ENCODE measurements around the gene GNAI2.
A peak's percentile ranks its signal among the peaks of the same experiment; 100 is the strongest.

GNAI2 gene

GRCh38 chr3:50194128-50194902 lies 41.7 kb upstream of the GNAI2 start:
- Histone ChIP-seq H3K36me3 (ENCODE audit: control insufficient read depth in 5 of 5, insufficient read depth in 5 of 5, low read length in 5 of 5) (no peaks in the 10 kb centered on the region), H3K27ac (ENCODE audit: low read depth, low read length) (no peak overlapping the region), H3K4me1 (ENCODE audit: control insufficient read depth in 5 of 5, insufficient read depth in 5 of 5, low read length in 5 of 5) (peaks cover 0 to 18% (median 7%) of the 10 kb centered on the region in 5 donors), H3K9me3 (ENCODE audit: control insufficient read depth in 5 of 5, low read length in 5 of 5) (no peaks in the 10 kb centered on the region), H3K27me3 (ENCODE audit: control insufficient read depth in 5 of 5, insufficient read depth in 4 of 5, low read length in 5 of 5) (peaks cover 9 to 42% (median 31%) of the 10 kb centered on the region in 5 donors), H3K9ac (ENCODE audit: low read length in 5 of 5) (no peak overlapping the region), H3K4me3 (ENCODE audit: low read depth in 1 of 5, low read length in 5 of 5) (peak overlapping the region in 4 of 5 donors; percentile 22 to 53 (median 38))

DNA sequence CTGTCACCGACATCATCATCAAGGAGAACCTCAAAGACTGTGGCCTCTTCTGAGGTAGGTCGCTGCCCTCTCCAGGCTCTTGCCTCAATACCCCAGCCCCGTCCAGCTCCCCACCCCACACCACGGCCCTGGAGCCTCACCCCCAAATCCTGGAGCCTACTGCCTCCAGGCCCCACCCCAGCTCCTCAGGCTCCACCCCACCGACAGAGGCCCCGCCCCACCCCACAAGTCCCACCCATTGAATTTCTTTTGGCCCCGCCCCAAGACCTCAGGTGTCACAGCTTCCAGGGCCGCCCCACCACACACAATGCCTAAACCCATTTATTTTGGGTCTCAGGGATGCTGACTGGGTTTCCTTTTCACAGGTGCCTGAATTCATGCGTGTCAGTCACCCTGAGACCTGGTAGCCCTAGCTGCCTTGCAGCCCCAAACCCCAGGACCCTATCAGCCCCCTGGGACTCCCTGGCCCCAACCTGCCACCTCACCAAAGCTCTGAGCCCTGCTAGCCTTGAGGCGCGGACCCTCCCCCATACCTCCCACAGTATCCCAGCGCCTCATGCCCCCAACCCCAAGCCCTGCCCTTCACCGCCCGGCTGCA lies 41.0 kb upstream of the GNAI2 start:
- Histone ChIP-seq H3K36me3 (ENCODE audit: control insufficient read depth in 5 of 5, insufficient read depth in 5 of 5, low read length in 5 of 5) (no peaks in the 10 kb centered on the region), H3K9ac (ENCODE audit: low read length in 5 of 5) (no peak overlapping the region), H3K9me3 (ENCODE audit: control insufficient read depth in 5 of 5, low read length in 5 of 5) (no peaks in the 10 kb centered on the region), H3K4me3 (ENCODE audit: low read depth in 1 of 5, low read length in 5 of 5) (peak overlapping the region in 3 of 5 donors; percentile 22 to 53 (median 50)), H3K27me3 (ENCODE audit: control insufficient read depth in 5 of 5, insufficient read depth in 4 of 5, low read length in 5 of 5) (peaks cover 9 to 42% (median 31%) of the 10 kb centered on the region in 5 donors), H3K4me1 (ENCODE audit: control insufficient read depth in 5 of 5, insufficient read depth in 5 of 5, low read length in 5 of 5) (peaks cover 0 to 18% (median 7%) of the 10 kb centered on the region in 5 donors), H3K27ac (ENCODE audit: low read depth, low read length) (no peak overlapping the region)

GRCh38 chr3:50195501-50196252 lies 40.3 kb upstream of the GNAI2 start:
- Histone ChIP-seq H3K4me1 (ENCODE audit: control insufficient read depth in 5 of 5, insufficient read depth in 5 of 5, low read length in 5 of 5) (peaks cover 0 to 18% (median 7%) of the 10 kb centered on the region in 5 donors), H3K4me3 (ENCODE audit: low read depth in 1 of 5, low read length in 5 of 5) (no peak overlapping the region), H3K9me3 (ENCODE audit: control insufficient read depth in 5 of 5, low read length in 5 of 5) (no peaks in the 10 kb centered on the region), H3K9ac (ENCODE audit: low read length in 5 of 5) (no peak overlapping the region), H3K36me3 (ENCODE audit: control insufficient read depth in 5 of 5, insufficient read depth in 5 of 5, low read length in 5 of 5) (no peaks in the 10 kb centered on the region), H3K27ac (ENCODE audit: low read depth, low read length) (no peak overlapping the region), H3K27me3 (ENCODE audit: control insufficient read depth in 5 of 5, insufficient read depth in 4 of 5, low read length in 5 of 5) (peaks cover 9 to 42% (median 31%) of the 10 kb centered on the region in 5 donors)

GRCh38 chr3:50196253-50196801 lies 39.7 kb upstream of the GNAI2 start:
- no peak overlapping the region for H3K4me3 ChIP-seq (ENCODE audit: low read depth in 1 of 5, low read length in 5 of 5)
- no peak overlapping the region for H3K27ac ChIP-seq (ENCODE audit: low read depth, low read length)
- no peaks in the 10 kb centered on the region for H3K36me3 ChIP-seq (ENCODE audit: control insufficient read depth in 5 of 5, insufficient read depth in 5 of 5, low read length in 5 of 5)
- H3K9ac ChIP-seq (ENCODE audit: low read length in 5 of 5), result no peak overlapping the region
- H3K27me3 ChIP-seq (ENCODE audit: control insufficient read depth in 5 of 5, insufficient read depth in 4 of 5, low read length in 5 of 5), result peaks cover 16 to 48% (median 32%) of the 10 kb centered on the region in 5 donors
- no peaks in the 10 kb centered on the region for H3K9me3 ChIP-seq (ENCODE audit: control insufficient read depth in 5 of 5, low read length in 5 of 5)
- peaks cover 0 to 18% (median 7%) of the 10 kb centered on the region in 5 donors for H3K4me1 ChIP-seq (ENCODE audit: control insufficient read depth in 5 of 5, insufficient read depth in 5 of 5, low read length in 5 of 5)

- no peaks in the 10 kb centered on the region for H3K9me3 ChIP-seq (ENCODE audit: control insufficient read depth in 5 of 5, low read length in 5 of 5)
- no peak overlapping the region for H3K4me3 ChIP-seq (ENCODE audit: low read depth in 1 of 5, low read length in 5 of 5)
- H3K36me3 ChIP-seq (ENCODE audit: control insufficient read depth in 5 of 5, insufficient read depth in 5 of 5, low read length in 5 of 5), result no peaks in the 10 kb centered on the region
- H3K27ac ChIP-seq (ENCODE audit: low read depth, low read length), result no peak overlapping the region
- H3K4me1 ChIP-seq (ENCODE audit: control insufficient read depth in 5 of 5, insufficient read depth in 5 of 5, low read length in 5 of 5), result peaks cover 0 to 17% (median 13%) of the 10 kb centered on the region in 5 donors
- peaks cover 38 to 60% (median 43%) of the 10 kb centered on the region in 5 donors for H3K27me3 ChIP-seq (ENCODE audit: control insufficient read depth in 5 of 5, insufficient read depth in 4 of 5, low read length in 5 of 5)
- H3K9ac ChIP-seq (ENCODE audit: low read length in 5 of 5), result no peak overlapping the region
Measured at GRCh38 chr3:50201573-50202315, 34.3 kb upstream of the GNAI2 start.

GRCh38 chr3:50202353-50203112 lies 33.5 kb upstream of the GNAI2 start:
- Histone ChIP-seq H3K36me3 (ENCODE audit: control insufficient read depth in 5 of 5, insufficient read depth in 5 of 5, low read length in 5 of 5) (no peaks in the 10 kb centered on the region), H3K27me3 (ENCODE audit: control insufficient read depth in 5 of 5, insufficient read depth in 4 of 5, low read length in 5 of 5) (peaks cover 38 to 63% (median 43%) of the 10 kb centered on the region in 5 donors), H3K9ac (ENCODE audit: low read length in 5 of 5) (no peak overlapping the region), H3K27ac (ENCODE audit: low read depth, low read length) (no peak overlapping the region), H3K9me3 (ENCODE audit: control insufficient read depth in 5 of 5, low read length in 5 of 5) (no peaks in the 10 kb centered on the region), H3K4me3 (ENCODE audit: low read depth in 1 of 5, low read length in 5 of 5) (no peak overlapping the region), H3K4me1 (ENCODE audit: control insufficient read depth in 5 of 5, insufficient read depth in 5 of 5, low read length in 5 of 5) (peaks cover 0 to 17% (median 13%) of the 10 kb centered on the region in 5 donors)

DNA sequence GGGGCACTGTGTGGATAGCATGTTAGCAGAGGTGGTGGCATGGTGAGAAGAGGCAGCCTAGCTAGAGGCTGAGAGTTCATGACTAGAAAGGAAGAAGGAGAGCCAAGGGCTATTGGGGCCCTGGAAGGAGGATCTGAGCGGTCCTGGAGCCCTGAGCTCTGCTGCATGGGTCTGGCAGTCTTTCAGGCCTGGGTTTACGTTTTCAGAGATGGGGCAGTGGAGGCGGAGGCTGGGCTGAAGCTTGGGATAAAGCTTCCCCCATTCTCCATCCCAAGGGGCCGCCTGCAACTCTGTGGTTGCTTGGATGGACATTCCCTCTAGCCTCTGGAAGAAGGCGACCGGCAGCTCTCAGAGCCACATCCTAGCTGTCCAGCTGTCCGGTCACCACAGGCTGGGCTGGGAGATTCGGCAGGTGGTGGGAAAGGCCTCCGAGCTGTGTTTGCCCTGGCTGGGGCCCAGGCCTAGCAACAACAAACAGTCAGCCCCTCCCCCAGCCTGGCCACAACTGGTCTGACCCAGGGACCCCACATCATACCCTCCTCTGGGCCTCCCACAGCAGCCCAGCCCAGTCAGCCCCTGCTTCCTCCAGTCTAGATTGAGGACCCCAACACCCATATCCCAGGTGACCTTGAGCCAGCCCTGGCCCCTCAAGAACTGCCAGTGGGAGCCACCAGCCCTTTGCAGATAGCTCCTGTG lies 32.7 kb upstream of the GNAI2 start:
- Histone ChIP-seq H3K36me3 (ENCODE audit: control insufficient read depth in 5 of 5, insufficient read depth in 5 of 5, low read length in 5 of 5) (no peaks in the 10 kb centered on the region), H3K4me1 (ENCODE audit: control insufficient read depth in 5 of 5, insufficient read depth in 5 of 5, low read length in 5 of 5) (peaks cover 0 to 17% (median 13%) of the 10 kb centered on the region in 5 donors), H3K9me3 (ENCODE audit: control insufficient read depth in 5 of 5, low read length in 5 of 5) (no peaks in the 10 kb centered on the region), H3K9ac (ENCODE audit: low read length in 5 of 5) (no peak overlapping the region), H3K27me3 (ENCODE audit: control insufficient read depth in 5 of 5, insufficient read depth in 4 of 5, low read length in 5 of 5) (peaks cover 38 to 63% (median 43%) of the 10 kb centered on the region in 5 donors), H3K4me3 (ENCODE audit: low read depth in 1 of 5, low read length in 5 of 5) (no peak overlapping the region), H3K27ac (ENCODE audit: low read depth, low read length) (no peak overlapping the region)

DNA sequence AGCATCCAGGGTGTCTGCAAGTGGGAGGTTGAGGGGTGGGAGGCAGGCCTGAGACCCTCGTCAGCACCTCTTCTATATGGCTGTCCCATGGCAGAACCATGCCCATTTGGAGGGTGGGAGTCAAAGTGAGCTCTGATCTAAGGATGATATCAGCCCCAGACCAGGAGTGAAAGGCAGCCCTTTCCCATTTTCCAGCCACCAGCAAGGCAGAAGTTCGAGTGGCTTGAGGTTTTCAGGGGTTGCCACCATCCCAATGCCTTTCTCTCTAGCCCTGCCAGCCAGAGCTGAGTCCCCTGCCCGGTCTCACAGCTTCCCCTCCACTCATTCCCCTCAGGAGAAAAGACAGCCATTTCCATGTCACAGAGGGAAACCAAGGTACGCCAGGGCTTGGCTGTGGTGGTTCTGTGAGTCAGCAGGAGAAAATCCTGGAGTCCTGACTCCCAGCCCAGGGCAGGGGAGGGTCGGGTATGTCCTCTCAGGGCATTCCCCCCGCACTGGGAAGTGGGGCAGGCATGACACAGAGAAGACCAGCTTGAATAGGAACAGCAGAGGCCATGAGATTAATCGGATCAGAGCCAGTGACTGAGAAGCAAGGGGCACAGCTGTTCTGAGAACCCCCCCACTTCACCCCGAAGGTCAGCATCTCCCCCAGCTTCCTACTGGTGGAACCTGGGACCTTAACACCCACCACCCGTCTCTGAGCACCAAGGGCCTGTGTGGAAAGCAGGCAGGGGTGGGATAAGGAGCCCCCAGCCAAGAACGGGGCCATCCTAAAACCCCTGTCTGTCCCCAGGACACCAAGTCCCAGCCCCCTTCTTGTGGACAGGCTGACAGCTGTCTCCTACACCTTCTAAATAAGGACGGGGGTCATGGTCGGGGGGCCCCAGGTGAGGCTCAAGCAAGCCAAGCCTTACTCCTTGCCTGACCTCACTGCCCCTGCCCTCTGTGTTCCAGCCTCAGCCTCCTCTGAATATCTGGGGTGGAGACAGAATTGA lies 31.9 kb upstream of the GNAI2 start:
- H3K9ac ChIP-seq (ENCODE audit: low read length in 5 of 5), result no peak overlapping the region
- peaks cover 0 to 21% (median 16%) of the 10 kb centered on the region in 5 donors for H3K4me1 ChIP-seq (ENCODE audit: control insufficient read depth in 5 of 5, insufficient read depth in 5 of 5, low read length in 5 of 5)
- H3K36me3 ChIP-seq (ENCODE audit: control insufficient read depth in 5 of 5, insufficient read depth in 5 of 5, low read length in 5 of 5), result no peaks in the 10 kb centered on the region
- H3K27me3 ChIP-seq (ENCODE audit: control insufficient read depth in 5 of 5, insufficient read depth in 4 of 5, low read length in 5 of 5), result peaks cover 38 to 63% (median 43%) of the 10 kb centered on the region in 5 donors
- H3K4me3 ChIP-seq (ENCODE audit: low read depth in 1 of 5, low read length in 5 of 5), result no peak overlapping the region
- no peaks in the 10 kb centered on the region for H3K9me3 ChIP-seq (ENCODE audit: control insufficient read depth in 5 of 5, low read length in 5 of 5)
- H3K27ac ChIP-seq (ENCODE audit: low read depth, low read length), result no peak overlapping the region

All from subcutaneous abdominal adipose tissue (tissue), 5 donors.